ELF-1 (cell line): ENCODE measurements around the gene TP53INP2.
"Not testable (repeated sequence)": the region's sequence is repeated elsewhere in the genome, so short reads cannot be mapped to it uniquely, and the experiment has no call there.

Experiments
- DNase-seq: peaks from one replicate; pipeline ENCODE4 v3.0.0-alpha.2; 2016; ENCODE audit warnings: low read depth, low spot score

The TP53INP2 gene

DNA sequence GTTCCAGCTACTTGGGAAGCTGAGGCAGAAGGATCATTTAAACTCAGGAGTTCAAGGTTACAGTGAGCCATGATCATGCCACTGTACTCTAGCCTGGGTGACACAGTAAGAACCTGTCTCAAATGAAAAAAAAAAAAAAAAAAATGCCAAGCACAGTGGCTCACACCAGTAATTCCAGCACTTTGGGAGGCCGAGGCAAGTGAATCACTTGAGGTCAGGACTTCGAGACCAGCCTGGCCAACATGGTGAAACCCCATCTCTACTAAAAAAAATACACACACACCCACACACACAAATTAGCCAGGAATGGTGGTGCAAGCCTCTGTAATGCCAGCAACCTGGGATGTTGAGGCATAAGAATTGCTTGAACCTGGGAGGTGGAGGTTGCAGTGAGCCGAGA, 18.4 kb downstream of the TP53INP2 start:
- not testable (repeated sequence) for DNase-seq

DNA sequence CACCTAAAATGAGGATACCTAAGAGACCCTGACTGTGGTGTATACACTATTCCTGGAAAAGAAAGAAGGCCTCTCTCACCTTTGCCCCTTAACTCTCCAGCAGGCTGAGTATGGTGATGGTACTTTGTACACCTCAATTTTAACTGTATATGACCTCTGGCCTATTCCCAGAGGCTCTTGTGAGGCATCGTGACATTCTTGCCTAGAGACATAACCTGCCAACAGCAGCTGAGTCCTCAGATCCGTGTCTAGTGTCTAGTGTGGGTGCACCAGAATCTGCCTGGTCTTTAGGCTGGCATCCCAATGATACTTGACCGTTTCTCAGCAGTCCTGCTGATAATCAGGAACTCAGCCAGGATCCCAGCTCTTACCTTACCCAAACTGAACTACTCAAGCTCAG, 20.0 kb downstream of the TP53INP2 start:
- no peak for DNase-seq

- DNase-seq, result no peak
These were observed 25.3 kb downstream of the TP53INP2 start for GRCh38 chr20:34729416-34729815.

GRCh38 chr20:34732523-34732922, 28.4 kb downstream of the TP53INP2 start:
- no peak for DNase-seq

GRCh38 chr20:34736106-34736735, 32.1 kb downstream of the TP53INP2 start:
- DNase-seq, result no peak

GRCh38 chr20:34743039-34743438, 38.9 kb downstream of the TP53INP2 start:
- DNase-seq, result no peak

DNA sequence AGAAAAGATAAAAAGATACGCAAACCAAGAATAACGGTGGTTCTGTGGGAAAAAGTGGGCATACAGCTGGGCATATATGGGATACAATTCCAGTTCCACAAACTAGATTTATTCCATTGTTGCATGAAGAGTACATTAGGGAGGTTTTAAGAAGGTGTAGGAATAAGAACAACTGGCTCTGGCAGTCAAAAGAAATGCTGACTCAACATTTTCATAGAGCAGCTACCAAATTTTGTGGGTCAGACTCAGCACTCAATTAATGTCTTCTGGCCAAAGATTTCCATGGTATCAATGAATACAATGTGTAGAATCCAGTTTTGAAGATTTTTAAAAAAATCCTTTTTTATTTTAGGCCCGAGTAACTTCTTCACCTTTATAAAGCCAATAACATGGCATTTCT, 40.2 kb downstream of the TP53INP2 start:
- no peak for DNase-seq

DNA sequence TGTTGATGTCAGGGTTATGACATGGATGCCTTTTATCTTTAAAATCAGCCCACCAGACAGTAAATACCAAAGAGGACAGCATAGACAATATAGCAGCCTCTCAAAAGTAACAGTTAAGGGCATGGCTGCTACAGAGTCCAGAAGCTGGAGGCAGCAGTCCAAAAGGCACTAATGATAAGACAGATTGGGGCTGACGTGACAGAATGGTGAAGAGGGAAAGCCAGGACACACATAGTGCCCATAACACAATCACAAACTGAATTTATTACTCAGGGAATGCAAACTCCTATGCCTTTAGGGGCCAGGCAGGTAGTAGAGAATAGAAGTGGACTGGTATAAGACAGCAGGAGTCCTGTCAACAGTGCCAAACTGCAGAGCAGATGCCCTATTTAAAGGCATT, 40.7 kb downstream of the TP53INP2 start:
- DNase-seq, result no peak

DNA sequence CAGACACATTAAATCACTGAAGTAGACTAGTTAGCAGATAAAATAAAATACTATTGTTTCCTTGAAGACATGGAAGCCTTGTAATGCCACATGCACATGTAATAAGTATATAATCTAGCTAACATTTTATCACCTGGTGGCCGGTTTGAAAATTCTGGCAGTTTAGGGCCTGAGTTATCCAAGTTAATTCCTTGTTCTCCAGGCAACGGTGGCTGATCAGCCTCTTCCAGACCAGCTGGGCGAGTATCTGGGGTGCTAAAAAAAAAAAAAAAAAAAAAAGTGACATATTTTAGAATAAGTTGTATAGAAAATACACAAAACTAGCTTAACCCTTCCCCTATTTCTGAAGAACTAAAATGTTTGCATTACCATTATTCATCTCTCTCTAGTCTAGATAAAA, 42.5 kb downstream of the TP53INP2 start:
- DNase-seq, result no peak

DNA sequence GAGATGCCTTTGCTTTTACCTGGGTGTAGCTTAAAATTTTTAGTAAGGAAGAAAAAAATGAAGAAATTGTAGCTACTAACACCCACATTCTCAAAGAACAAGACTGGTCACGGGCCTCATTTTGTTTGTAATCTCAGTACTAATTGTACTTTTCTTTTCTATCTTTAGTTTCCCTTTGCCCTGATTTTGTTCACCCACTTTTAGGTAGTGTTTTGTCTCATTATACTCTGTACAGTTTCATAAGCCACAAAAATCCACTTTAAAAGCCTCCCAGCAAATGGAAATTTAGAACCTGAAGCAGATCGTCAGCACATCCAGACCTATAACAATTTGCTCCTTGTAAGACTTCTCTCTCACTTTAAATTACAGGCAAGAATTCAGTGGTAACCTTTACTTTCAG, 43.3 kb downstream of the TP53INP2 start:
- no peak for DNase-seq

DNA sequence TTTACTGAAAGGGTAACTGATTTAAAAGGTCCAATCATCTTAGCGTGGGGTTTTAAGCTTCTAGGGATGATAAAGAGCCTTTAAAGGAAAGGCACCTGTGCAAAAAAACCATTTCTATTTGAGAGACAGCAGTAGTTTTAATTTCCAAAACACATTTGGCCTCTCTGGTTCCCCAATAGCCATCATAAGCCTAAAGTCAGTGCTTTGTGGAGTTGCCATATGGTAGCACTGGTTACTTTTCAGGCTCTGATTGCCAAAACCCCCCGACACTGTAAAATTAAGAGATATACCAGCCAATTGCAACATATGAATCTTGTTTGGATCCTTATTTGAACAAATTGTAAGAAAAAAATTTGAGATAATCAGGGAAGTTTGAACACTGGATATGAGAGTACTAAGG, 44.6 kb downstream of the TP53INP2 start:
- no peak for DNase-seq

GRCh38 chr20:34750484-34750883, 46.3 kb downstream of the TP53INP2 start:
- no peak for DNase-seq

DNA sequence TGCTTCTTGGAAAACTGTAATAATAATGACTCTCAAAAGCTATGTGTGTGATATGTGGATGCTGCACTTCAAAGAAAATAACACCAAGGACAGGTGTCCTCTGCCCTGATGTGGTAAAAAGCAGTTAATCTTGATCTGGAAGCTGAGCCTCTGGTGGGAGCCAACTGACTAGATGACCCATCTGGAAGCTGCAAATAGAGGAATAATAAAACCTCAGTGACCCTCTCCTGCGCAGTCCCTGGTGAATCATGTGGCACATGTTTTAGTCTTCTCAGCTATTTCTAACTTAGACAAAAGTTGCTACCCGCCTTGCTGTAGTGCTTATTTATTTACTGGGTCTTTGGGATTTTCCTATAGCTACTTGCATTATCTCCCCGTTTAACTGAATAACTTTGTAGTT, 47.3 kb downstream of the TP53INP2 start:
- DNase-seq, result no peak

DNA sequence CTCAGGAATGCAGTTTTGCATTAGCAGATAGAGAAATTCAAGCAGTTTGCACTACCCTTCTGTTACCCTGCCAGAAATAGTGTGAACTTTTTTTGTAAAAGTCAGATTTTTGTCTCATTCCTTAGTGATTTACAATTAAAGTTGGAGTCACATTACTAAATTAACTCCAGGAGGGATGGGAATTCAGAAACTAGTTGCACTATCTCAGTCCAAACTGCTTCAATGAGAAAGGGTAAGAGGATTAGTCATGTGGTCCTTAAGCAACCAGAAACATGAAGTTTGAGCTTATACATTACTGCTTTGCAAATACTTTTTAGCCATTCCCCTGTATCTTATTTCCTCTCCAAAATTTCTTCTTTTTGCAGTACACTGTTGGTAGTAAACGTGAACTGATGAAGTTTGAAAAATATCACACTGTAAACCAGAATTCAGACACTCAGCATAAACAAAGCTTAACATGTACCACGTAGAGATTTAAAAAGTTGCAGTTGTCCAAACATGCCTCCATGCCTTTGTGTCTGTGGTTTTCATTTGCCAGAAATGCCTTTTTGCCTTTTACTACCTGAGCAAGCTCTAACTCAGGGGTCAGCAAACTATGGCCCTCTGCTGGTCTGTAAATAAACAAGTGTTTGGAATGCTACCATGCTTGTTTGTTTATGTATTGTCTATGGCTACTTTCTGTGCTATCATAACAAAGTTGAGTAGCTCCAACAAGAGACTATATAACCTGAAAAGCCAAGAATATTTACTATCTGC, 49.7 kb downstream of the TP53INP2 start:
- DNase-seq, result no peak

- no peak for DNase-seq
These were observed 50.5 kb downstream of the TP53INP2 start for GRCh38 chr20:34754611-34755010.

DNA sequence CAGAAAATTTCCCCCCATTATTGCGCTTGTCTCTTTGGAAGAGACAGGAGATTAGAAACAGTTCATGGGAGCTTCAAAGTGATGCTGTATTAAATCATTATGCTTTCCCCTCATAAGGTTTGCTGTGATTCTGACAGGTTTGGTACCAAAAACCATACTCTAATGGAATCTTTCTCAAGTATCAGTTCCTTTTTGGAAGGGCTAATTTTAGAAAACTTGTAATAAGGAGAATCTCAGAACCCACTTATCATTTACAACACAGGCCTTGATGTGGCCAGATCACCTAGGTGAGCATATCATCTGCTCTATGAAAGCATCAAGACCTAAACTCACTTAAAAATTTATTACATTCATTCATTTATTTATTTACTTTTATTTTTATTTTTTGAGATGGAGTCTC, 51.2 kb downstream of the TP53INP2 start:
- no peak for DNase-seq

DNA sequence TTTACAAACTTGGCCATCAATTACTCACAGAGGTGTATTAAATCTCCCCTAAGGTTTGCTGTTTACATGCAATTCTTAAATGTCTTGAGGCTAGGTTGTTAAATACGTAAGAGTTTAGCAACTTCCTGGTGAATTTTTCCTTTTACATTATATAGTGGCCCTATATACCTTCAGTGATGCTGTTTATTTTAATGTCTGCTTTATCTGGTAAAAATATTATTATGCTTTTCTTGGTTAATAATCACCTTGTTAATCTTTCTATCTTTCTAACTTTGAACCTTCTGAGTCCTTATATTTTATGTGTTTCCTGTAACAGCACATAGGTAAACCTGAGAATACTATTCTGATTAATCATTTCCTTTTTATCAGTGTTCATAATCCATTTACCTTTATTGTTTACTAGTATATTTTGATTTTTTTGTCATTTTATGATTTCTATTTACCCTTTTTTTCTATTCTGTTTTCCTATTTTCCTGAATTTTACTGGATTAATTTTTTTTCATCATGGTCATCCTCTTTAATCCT, 57.9 kb downstream of the TP53INP2 start:
- no peak for DNase-seq
